NCI-H1105 (cell line): ENCODE measurements around the gene NR2E3.
"Not testable (repeated sequence)": the region's sequence is repeated elsewhere in the genome, so short reads cannot be mapped to it uniquely, and the experiment has no call there.

Source experiments
- DNase-seq: peaks from one replicate; lab custom pipeline; 2025; lab: John Stamatoyannopoulos, UW

NR2E3 gene

GRCh38 chr15:71815301-71815700, 4.9 kb downstream of the NR2E3 start:
- DNase-seq = no peak

GRCh38 chr15:71817351-71817750, 7.0 kb downstream of the NR2E3 start:
- no peak for DNase-seq

- DNase-seq = no peak
Observed at GRCh38 chr15:71820127-71820526, 9.8 kb downstream of the NR2E3 start.

- no peak for DNase-seq
Observed at GRCh38 chr15:71821547-71822129, 11.3 kb downstream of the NR2E3 start.

- no peak for DNase-seq
Observed at GRCh38 chr15:71822890-71823630, 12.7 kb downstream of the NR2E3 start.

- no peak for DNase-seq
Observed at GRCh38 chr15:71823801-71824200, 13.4 kb downstream of the NR2E3 start.

GRCh38 chr15:71825021-71825730, 14.8 kb downstream of the NR2E3 start:
- no peak for DNase-seq

GRCh38 chr15:71826196-71826595, 15.8 kb downstream of the NR2E3 start:
- DNase-seq = no peak

GRCh38 chr15:71830981-71831380, 20.6 kb downstream of the NR2E3 start:
- DNase-seq = no peak

GRCh38 chr15:71841563-71841962, 31.2 kb downstream of the NR2E3 start:
- no peak for DNase-seq

GRCh38 chr15:71844916-71845315, 34.6 kb downstream of the NR2E3 start:
- no peak for DNase-seq

- DNase-seq = no peak
Observed at GRCh38 chr15:71853543-71853942, 43.2 kb downstream of the NR2E3 start.

GRCh38 chr15:71858232-71858631, 47.9 kb downstream of the NR2E3 start:
- not testable (repeated sequence) for DNase-seq
